Endodermal cell (in vitro differentiated cells): ENCODE results near the gene IFT80. TPM values are rescaled to one million over a fixed set of nuclear protein-coding genes. Genes with fewer than 3 reads are reported as not detected.

Experiments
- DNase-seq: peaks from one replicate; pipeline ENCODE4 v3.0.0-alpha.2; 2017
- H3K27ac ChIP-seq: 2 replicates; pipeline ENCODE4 v1.5.1; 2013; ENCODE audit warnings: mild to moderate bottlenecking, low read depth, low read length, moderate library complexity
- H3K27me3 ChIP-seq: 2 replicates; pipeline ENCODE4 v1.6.1; 2013; ENCODE audit warnings: mild to moderate bottlenecking, low read length, moderate library complexity; ENCODE audit not compliant: insufficient read depth, control insufficient read depth, poor library complexity, severe bottlenecking
- H3K36me3 ChIP-seq: 2 replicates; pipeline ENCODE4 v1.7.0; 2013; ENCODE audit warnings: mild to moderate bottlenecking, low read length, moderate library complexity; ENCODE audit not compliant: control insufficient read depth, insufficient read depth
- H3K4me1 ChIP-seq: one replicate; pipeline ENCODE4 v1.7.0; 2013; ENCODE audit warnings: low read length; ENCODE audit not compliant: control insufficient read depth, insufficient read depth
- H3K4me3 ChIP-seq: 2 replicates; pipeline ENCODE4 v1.5.1; 2013; ENCODE audit warnings: mild to moderate bottlenecking, low read length, moderate library complexity
- H3K9ac ChIP-seq: 2 replicates; pipeline ENCODE4 v1.6.1; 2013; ENCODE audit warnings: mild to moderate bottlenecking, low read length, moderate library complexity; ENCODE audit not compliant: poor library complexity, severe bottlenecking; ENCODE audit errors: extremely low read depth
- H3K9me3 ChIP-seq: 2 replicates; pipeline ENCODE4 v1.6.1; 2013; ENCODE audit warnings: mild to moderate bottlenecking, low read length, moderate library complexity; ENCODE audit not compliant: control insufficient read depth
- H3K27ac Mint-ChIP-seq: 2 replicates; pipeline ENCODE4 v1.8.0; 2020; ENCODE audit warnings: mixed read lengths
- H3K27me3 Mint-ChIP-seq: 2 replicates; pipeline ENCODE4 v1.8.0; 2021; ENCODE audit warnings: mild to moderate bottlenecking, mixed read lengths; ENCODE audit not compliant: insufficient read depth
- H3K36me3 Mint-ChIP-seq: 2 replicates; pipeline ENCODE4 v1.8.0; 2020; ENCODE audit warnings: low read depth, mixed read lengths
- H3K4me1 Mint-ChIP-seq: 2 replicates; pipeline ENCODE4 v1.8.0; 2020; ENCODE audit warnings: mixed read lengths
- H3K4me3 Mint-ChIP-seq: 2 replicates; pipeline ENCODE4 v1.8.0; 2020; ENCODE audit warnings: mild to moderate bottlenecking, moderate library complexity, mixed read lengths
- H3K9me3 Mint-ChIP-seq: 2 replicates; pipeline ENCODE4 v1.8.0; 2020; ENCODE audit warnings: mild to moderate bottlenecking, mixed read lengths
- WGBS, 2 experiments: methylation state at CpG; one replicate each; pipeline versions ENCODE4 v1.1.5 to v1.1.7; 2013; ENCODE audit warnings: missing lambda C conversion rate in 2 of 2, mixed read lengths in 1 of 2; ENCODE audit not compliant: insufficient coverage in 1 of 2, insufficient read length in 1 of 2; 5-methylcytosine and 5-hydroxymethylcytosine counted together
- total RNA-seq, 2 donors: library from RNA; stranded (reverse); fragmentation: NEBNext Ultra II Directional in 1 of 2; extraction: Animal tissue kit (Norgen Biotek cat#: 25700) in 1 of 2; gene quantifications; 2 replicates in 1 of 2; 3 replicates in 1 of 2; pipeline ENCODE4 v1.2.1, GENCODE V29; 2021
- TF ChIP-seq, protein P1 (sequence below): fragments of 200-600 bp; sonication (generic); conservative IDR thresholded peaks from 2 replicates; pipeline ENCODE4 v1.5.0; 2021; ENCODE audit warnings: antibody characterized with exemption, mild to moderate bottlenecking

The IFT80 gene
- total RNA-seq, 2 donors from 2014 or later = 35.0 to 40.6 TPM

DNA sequence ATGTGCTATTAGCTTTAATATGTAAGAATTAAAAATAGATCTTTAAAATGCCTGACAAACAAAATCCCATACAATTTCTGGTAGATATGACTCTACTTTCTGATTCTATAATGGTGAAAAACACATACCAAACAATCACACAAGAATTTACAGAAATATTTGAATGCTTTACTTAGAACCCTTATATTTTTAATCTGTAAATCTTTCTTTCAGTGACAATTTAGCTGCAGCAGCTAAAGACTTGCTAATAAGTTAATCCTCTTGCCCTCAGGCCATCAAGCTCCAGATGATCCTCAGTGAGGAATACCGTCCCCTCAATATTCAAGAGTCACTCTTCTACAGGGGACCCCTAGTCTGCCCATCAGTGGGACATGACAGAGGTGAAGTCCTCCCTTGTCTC is 118.2 kb downstream of the IFT80 start:
- no peak for DNase-seq
- Mint-ChIP-seq H3K27me3 (no peaks in the 10 kb centered on the region), H3K36me3 (peaks cover 9% of the 10 kb centered on the region), H3K9me3 (no peaks in the 10 kb centered on the region), H3K4me1 (peaks cover 8% of the 10 kb centered on the region), H3K4me3 (no peak overlapping the region), H3K27ac (no peak overlapping the region)
- TF ChIP-seq, protein P1, sequence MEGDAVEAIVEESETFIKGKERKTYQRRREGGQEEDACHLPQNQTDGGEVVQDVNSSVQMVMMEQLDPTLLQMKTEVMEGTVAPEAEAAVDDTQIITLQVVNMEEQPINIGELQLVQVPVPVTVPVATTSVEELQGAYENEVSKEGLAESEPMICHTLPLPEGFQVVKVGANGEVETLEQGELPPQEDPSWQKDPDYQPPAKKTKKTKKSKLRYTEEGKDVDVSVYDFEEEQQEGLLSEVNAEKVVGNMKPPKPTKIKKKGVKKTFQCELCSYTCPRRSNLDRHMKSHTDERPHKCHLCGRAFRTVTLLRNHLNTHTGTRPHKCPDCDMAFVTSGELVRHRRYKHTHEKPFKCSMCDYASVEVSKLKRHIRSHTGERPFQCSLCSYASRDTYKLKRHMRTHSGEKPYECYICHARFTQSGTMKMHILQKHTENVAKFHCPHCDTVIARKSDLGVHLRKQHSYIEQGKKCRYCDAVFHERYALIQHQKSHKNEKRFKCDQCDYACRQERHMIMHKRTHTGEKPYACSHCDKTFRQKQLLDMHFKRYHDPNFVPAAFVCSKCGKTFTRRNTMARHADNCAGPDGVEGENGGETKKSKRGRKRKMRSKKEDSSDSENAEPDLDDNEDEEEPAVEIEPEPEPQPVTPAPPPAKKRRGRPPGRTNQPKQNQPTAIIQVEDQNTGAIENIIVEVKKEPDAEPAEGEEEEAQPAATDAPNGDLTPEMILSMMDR = no peak
- peaks cover 11% of the 10 kb centered on the region for H3K36me3 ChIP-seq
- no peaks in the 10 kb centered on the region for H3K27me3 ChIP-seq
- no peak overlapping the region for H3K9ac ChIP-seq
- 86 to 88% methylated on average over 1 of the region's 1 CpG for WGBS, 2 experiments
- H3K27ac ChIP-seq = no peak overlapping the region
- no peak overlapping the region for H3K4me3 ChIP-seq
- H3K4me1 ChIP-seq = no peaks in the 10 kb centered on the region
- no peaks in the 10 kb centered on the region for H3K9me3 ChIP-seq

DNA sequence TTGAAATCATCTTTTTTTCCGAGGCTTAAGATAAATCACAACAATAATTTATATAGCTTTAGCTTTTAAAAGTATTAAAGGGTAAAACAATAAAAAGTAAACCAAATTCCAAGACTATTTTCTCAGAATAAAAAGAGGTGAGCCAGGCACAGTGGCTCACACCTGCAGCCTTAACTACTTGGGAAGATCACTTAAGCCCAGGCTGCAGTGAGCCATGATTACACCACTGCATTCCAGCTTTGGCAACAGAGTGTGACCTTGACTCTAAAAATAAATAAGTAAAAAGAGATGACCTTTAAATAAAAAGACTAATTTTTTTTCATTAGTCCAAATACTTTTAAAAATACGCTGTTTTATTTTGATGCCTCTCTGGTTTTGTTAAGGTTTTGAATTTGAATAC is 119.4 kb downstream of the IFT80 start:
- Mint-ChIP-seq H3K27ac (no peak overlapping the region), H3K9me3 (no peaks in the 10 kb centered on the region), H3K4me3 (no peak overlapping the region), H3K27me3 (no peaks in the 10 kb centered on the region), H3K4me1 (peaks cover 8% of the 10 kb centered on the region), H3K36me3 (peaks cover 9% of the 10 kb centered on the region)
- H3K36me3 ChIP-seq = peaks cover 11% of the 10 kb centered on the region
- H3K27me3 ChIP-seq = no peaks in the 10 kb centered on the region
- no peak overlapping the region for H3K27ac ChIP-seq
- TF ChIP-seq, protein P1 = no peak
- WGBS, 2 experiments = 60% methylated on average over 1 of the region's 2 CpGs; no CpG with 5 or more reads in 1 of the 2 experiments
- H3K9ac ChIP-seq = no peak overlapping the region
- H3K9me3 ChIP-seq = no peaks in the 10 kb centered on the region
- no peaks in the 10 kb centered on the region for H3K4me1 ChIP-seq
- H3K4me3 ChIP-seq = no peak overlapping the region
- peak; percentile 45 for DNase-seq

DNA sequence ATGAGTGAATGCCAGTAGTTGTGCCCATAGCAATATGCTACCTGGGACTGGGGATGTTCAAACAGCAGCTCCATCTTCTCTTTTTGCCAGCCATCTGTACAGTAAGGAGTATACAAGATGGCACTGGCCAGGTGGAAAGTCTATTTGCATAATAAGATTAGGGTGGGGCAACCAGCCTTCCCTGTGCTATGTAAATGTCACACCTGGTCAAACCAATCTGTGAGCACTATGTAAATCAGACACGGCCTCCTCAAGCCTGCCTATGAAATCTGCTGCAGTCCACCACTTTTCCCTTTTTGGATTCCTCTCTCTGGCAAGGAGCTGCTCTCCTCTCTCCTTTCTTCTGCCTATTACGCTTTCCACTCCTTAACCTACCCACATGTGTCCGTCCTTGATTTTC is 120.8 kb downstream of the IFT80 start:
- TF ChIP-seq, protein P1 = no peak
- H3K9ac ChIP-seq = no peak overlapping the region
- H3K4me3 ChIP-seq = no peak overlapping the region
- WGBS, 2 experiments = 86 to 90% methylated on average over 3 of the region's 3 CpGs
- Mint-ChIP-seq H3K27me3 (no peaks in the 10 kb centered on the region), H3K4me1 (peaks cover 8% of the 10 kb centered on the region), H3K9me3 (no peaks in the 10 kb centered on the region), H3K27ac (no peak overlapping the region), H3K36me3 (peaks cover 9% of the 10 kb centered on the region), H3K4me3 (no peak overlapping the region)
- peak; percentile 56 for DNase-seq
- H3K36me3 ChIP-seq = peaks cover 11% of the 10 kb centered on the region
- H3K4me1 ChIP-seq = no peaks in the 10 kb centered on the region
- H3K9me3 ChIP-seq = no peaks in the 10 kb centered on the region
- H3K27me3 ChIP-seq = no peaks in the 10 kb centered on the region
- H3K27ac ChIP-seq = no peak overlapping the region
